K562 (cell line): ENCODE results near the gene LSP1. TPM values are rescaled to one million over a fixed set of nuclear protein-coding genes. Genes with fewer than 3 reads are reported as not detected.

ENCODE experiments used
- ATAC-seq: fragments of 200-7000 bp; cut with Tn5 transposase; 3 replicates; pipeline ENCODE4 v1.9.1; 2020; ENCODE audit warnings: moderate library complexity
- BruUV-seq: library from RNA; stranded (reverse); fragments of 400-500 nt; replicated peaks from 2 replicates; lab custom pipeline; 2021; lab: Mats Ljungman, UMichigan
- CTCF ChIA-PET: fragments of 300-600 bp; formaldehyde crosslinking; extraction: SDS; loops from one replicate; lab custom pipeline; 2021; ENCODE audit warnings: low intra/inter-chr PET ratio; lab: Yijun Ruan, JAX
- POLR2A ChIA-PET: fragments of 300-600, 350-650 bp; sonication (Branson Sonifier 250); formaldehyde crosslinking; extraction: SDS; loops from one replicate; lab custom pipeline; 2021; ENCODE audit warnings: antibody characterized with exemption, inconsistent platforms; lab: Yijun Ruan, JAX
- DNase-seq, 4 experiments: peaks; one replicate each; pipeline versions ENCODE4 v3.0.0 to v3.0.0-alpha.2; 2011 to 2018; ENCODE audit warnings: low spot score in 3 of 4, mixed read lengths in 3 of 4; ENCODE audit errors: extremely low read depth in 1 of 4
- FAIRE-seq: peaks from 2 replicates; lab custom pipeline; 2011; peaks lifted over from hg19 to GRCh38; lab: Jason Lieb, UNC
- H2AFZ ChIP-seq: 2 replicates; pipeline ENCODE4 v1.6.0; 2011; ENCODE audit warnings: low read depth, low read length, control low read depth, inconsistent platforms
- H3K27ac ChIP-seq: fragments of 200-600 bp; 3 replicates; pipeline ENCODE4 v1.8.0; 2011; ENCODE audit warnings: low read depth, mild to moderate bottlenecking, control low read depth, inconsistent platforms, low read length, moderate library complexity, mixed read lengths; ENCODE audit errors: extremely low read depth
- H3K27me3 ChIP-seq, 2 experiments: fragments of 300-600 bp in 1 of 2; 2 replicates in 1 of 2; 3 replicates in 1 of 2; pipeline versions ENCODE4 v1.6.0 to v1.8.0; 2011; ENCODE audit warnings: inconsistent platforms in 2 of 2, low read length in 2 of 2, mild to moderate bottlenecking in 1 of 2, mixed read lengths in 1 of 2, moderate library complexity in 1 of 2; ENCODE audit not compliant: control insufficient read depth in 2 of 2, insufficient read depth in 2 of 2
- H3K36me3 ChIP-seq: fragments of 300-600 bp; 3 replicates; pipeline ENCODE4 v1.8.0; 2011; ENCODE audit warnings: mild to moderate bottlenecking, low read length, inconsistent platforms; ENCODE audit not compliant: control insufficient read depth, insufficient read depth
- H3K4me1 ChIP-seq, 2 experiments: fragments of 200-600 bp in 1 of 2; replicated peaks in 1 of 2; 2 replicates in 1 of 2; 3 replicates in 1 of 2; pipeline versions ENCODE4 v1.5.1 to v1.8.0; 2011; ENCODE audit warnings: inconsistent platforms in 2 of 2, low read length in 2 of 2, mild to moderate bottlenecking in 1 of 2, mixed read lengths in 1 of 2, moderate library complexity in 1 of 2; ENCODE audit not compliant: control insufficient read depth in 2 of 2, insufficient read depth in 2 of 2
- H3K4me2 ChIP-seq: 2 replicates; pipeline ENCODE4 v1.6.1; 2011; ENCODE audit warnings: low read length, control low read depth, inconsistent platforms, mixed read lengths; ENCODE audit not compliant: insufficient read depth
- H3K4me3 ChIP-seq: fragments of 200-600 bp; sonication (generic), shearing (Covaris generic); 2 replicates; pipeline ENCODE4 v1.5.1; 2016; ENCODE audit warnings: control low read depth, inconsistent platforms
- H3K79me2 ChIP-seq: fragments of 200-600 bp; 3 replicates; pipeline ENCODE4 v1.8.0; 2011; ENCODE audit warnings: low read length, inconsistent platforms; ENCODE audit not compliant: control insufficient read depth, insufficient read depth
- H3K9ac ChIP-seq, 2 experiments: 2 replicates each; pipeline versions ENCODE4 v1.6.0 to v1.6.1; 2011; ENCODE audit warnings: low read depth in 2 of 2, low read length in 2 of 2, control low read depth in 1 of 2, inconsistent platforms in 1 of 2, mild to moderate bottlenecking in 1 of 2, mixed read lengths in 1 of 2; ENCODE audit not compliant: insufficient read depth in 1 of 2
- H3K9me1 ChIP-seq: one replicate; pipeline ENCODE4 v1.6.0; 2011; ENCODE audit warnings: inconsistent platforms, mild to moderate bottlenecking, low read length, moderate library complexity; ENCODE audit not compliant: control insufficient read depth, insufficient read depth
- H3K9me3 ChIP-seq: replicated peaks from 2 replicates; pipeline ENCODE4 v1.5.1; 2011; ENCODE audit warnings: low read depth, low read length, inconsistent platforms; ENCODE audit not compliant: control insufficient read depth, insufficient read depth
- H4K20me1 ChIP-seq: replicated peaks from 2 replicates; pipeline ENCODE4 v1.6.1; 2011; ENCODE audit warnings: low read length, inconsistent platforms, mixed read lengths; ENCODE audit not compliant: control insufficient read depth, insufficient read depth
- GTF2B ChIP-seq: IDR thresholded peaks from 2 replicates; pipeline ENCODE4 v1.6.1; 2011; ENCODE audit not compliant: insufficient read length; ENCODE audit errors: extremely low read depth
- HDAC1 ChIP-seq, 2 experiments: fragments of 450-650 bp; IDR thresholded peaks; 2 replicates each; pipeline ENCODE4 v1.6.1; 2016 to 2017; ENCODE audit warnings: inconsistent platforms in 1 of 2, mild to moderate bottlenecking in 1 of 2, moderate library complexity in 1 of 2
- HES1 ChIP-seq: fragments of 450-650 bp; IDR thresholded peaks from 2 replicates; pipeline ENCODE4 v1.6.1; 2016; ENCODE audit warnings: low read depth, mild to moderate bottlenecking, moderate library complexity
- PRPF4 ChIP-seq: fragments of 200-400 bp; formaldehyde crosslinking; IDR thresholded peaks from one replicate; pipeline ENCODE4 v1.6.1; 2017; ENCODE audit warnings: low read length, low read depth, mild to moderate bottlenecking; ENCODE audit not compliant: insufficient read depth, poor library complexity, severe bottlenecking
- SLC30A9 ChIP-seq: fragments of 250-450 bp; sonication (Bioruptor Pico); IDR thresholded peaks from 2 replicates; pipeline ENCODE4 v1.8.0; 2022; ENCODE audit warnings: mild to moderate bottlenecking, moderate library complexity
- TBP ChIP-seq: optimal IDR thresholded peaks from 2 replicates; pipeline ENCODE3; 2011; ENCODE audit warnings: low read depth, low read length, improper control_type of control experiment
- TOE1 ChIP-seq, 2 experiments: fragments of 450-650 bp in 1 of 2; sonication (generic) in 1 of 2; formaldehyde crosslinking in 1 of 2; IDR thresholded peaks; 2 replicates each; pipeline versions ENCODE4 v1.7.1 to v1.8.0; 2016 to 2022; ENCODE audit warnings: borderline replicate concordance in 2 of 2, mild to moderate bottlenecking in 2 of 2, antibody characterized with exemption in 1 of 2, inconsistent platforms in 1 of 2, low read depth in 1 of 2, missing genetic modification reagents in 1 of 2, moderate library complexity in 1 of 2
- ZBTB7A ChIP-seq: IDR thresholded peaks from 2 replicates; pipeline ENCODE4 v1.6.1; 2011; ENCODE audit warnings: low read depth, mild to moderate bottlenecking, low read length, moderate library complexity, borderline replicate concordance; ENCODE audit not compliant: control insufficient read depth
- ZNF324 ChIP-seq: fragments of 250-450 bp; sonication (Bioruptor Pico); IDR thresholded peaks from 2 replicates; pipeline ENCODE4 v1.4.0; 2020; ENCODE audit warnings: mild to moderate bottlenecking
- ZNF436 ChIP-seq: fragments of 250-450, 450-650 bp; sonication (Bioruptor Pico); formaldehyde crosslinking; IDR thresholded peaks from 2 replicates; pipeline ENCODE4 v1.7.0; 2020; ENCODE audit warnings: mild to moderate bottlenecking
- ZNF76 ChIP-seq: fragments of 250-450 bp; sonication (Bioruptor Pico); IDR thresholded peaks from 2 replicates; pipeline ENCODE4 v1.4.0; 2020; ENCODE audit warnings: mild to moderate bottlenecking, moderate library complexity, borderline replicate concordance
- WGBS: fragments of 100-300 bp; shearing (Covaris generic); methylation state at CpG from one replicate; pipeline ENCODE4 v1.1.6; 2016; ENCODE audit warnings: low coverage, mixed read lengths; ENCODE audit not compliant: insufficient coverage; ENCODE audit errors: missing lambda C conversion rate; 5-methylcytosine and 5-hydroxymethylcytosine counted together
- in situ Hi-C: fragments of 300-500 bp; cut with MboI; formaldehyde crosslinking; loops from 4 replicates; pipeline ENCODE4 v1.15.0; 2018; ENCODE audit warnings: inconsistent platforms, mixed read lengths
- intact Hi-C: fragments of 100-400 bp; cut with micrococcal nuclease; formaldehyde crosslinking; loops from 2 replicates; pipeline ENCODE4 v1.14.2; 2022
- polyA plus RNA-seq, 8 experiments: library from polyadenylated mRNA; depleted of rRNA in 4 of 8; stranded (reverse) in 5 of 8; unstranded in 3 of 8; fragments of >200 nt; fragmentation: Nextera tagmentation in 2 of 8; fragmentation: Illumina TruSeq in 1 of 8; extraction: Ambion mirVana in 2 of 8; extraction: Trizol in 1 of 8; gene quantifications; 2 replicates each; pipeline versions ENCODE4 v1.2.1 to v1.2.3, GENCODE V29; 2011 to 2014; ENCODE audit warnings: inconsistent platforms in 1 of 8, missing spikeins in 1 of 8
- total RNA-seq, 7 experiments: library from RNA; depleted of rRNA in 6 of 7; stranded (reverse); fragments of >200 nt in 6 of 7; fragmentation: Illumina TruSeq in 2 of 7; extraction: Trizol in 2 of 7; gene quantifications; 2 replicates each; pipeline versions ENCODE4 v1.2.1 to v1.2.3, GENCODE V29; 2011 to 2021; ENCODE audit warnings: low replicate concordance in 1 of 7

LSP1 gene
- total and polyA plus RNA-seq, 9 of the 15 experiments (the other 6 are each of a cell fraction or from before 2014, with no cell fraction given) = 0.08 to 2.9 (median 0.65) TPM; not detected in 2

- Histone ChIP-seq H4K20me1 (peaks cover 9% of the 10 kb centered on the region; the same call in 1 of the 2 replicates), H3K36me3 (no peaks in the 10 kb centered on the region), H3K4me3 (no peak overlapping the region), H3K4me2 (no peak overlapping the region), H3K9me3 (no peaks in the 10 kb centered on the region), H3K9ac (no peak overlapping the region), H3K79me2 (no peaks in the 10 kb centered on the region), H3K4me1 (peaks cover 0 to 35% of the 10 kb centered on the region in 2 experiments; a peak in 1 of 5 replicates), H3K9me1 (no peaks in the 10 kb centered on the region), H2AFZ (no peak overlapping the region), H3K27me3 (peaks cover 15 to 59% of the 10 kb centered on the region in 2 experiments; a peak in 4 of 5 replicates), H3K27ac (no peak overlapping the region)
- FAIRE-seq = no peak
- no peak for DNase-seq
- no TSS peak for BruUV-seq
- in situ Hi-C loops (no loop called here), intact Hi-C loops (no loop called here)
- ChIA-PET CTCF (no interaction called here), POLR2A (interaction anchor here (0.6 to 1.0 kb wide), 2 partner anchors 12 to 15 kb away, joined by 3 to 4 read pairs; no protein-coding TSS in a partner anchor)
- WGBS = 3% methylated on average over 16 of the region's 25 CpGs
- no peak for ATAC-seq
- TF ChIP-seq TBP = no peak
- TF ChIP-seq GTF2B = no peak
- no peak for TF ChIP-seq PRPF4
- no peak for TF ChIP-seq ZNF436 (CRISPR knock-in tag)
- TF ChIP-seq HDAC1 (IDR thresholded peaks at IDR 0.05) = no peak
- no peak for TF ChIP-seq TOE1 (IDR thresholded peaks at IDR 0.05; ENCODE audit: borderline replicate concordance)
- TF ChIP-seq TOE1 (CRISPR knock-in tag; IDR thresholded peaks at IDR 0.05; ENCODE audit: borderline replicate concordance, low read depth) = no peak
- no peak for TF ChIP-seq ZNF324 (CRISPR knock-in tag)
- no peak for TF ChIP-seq ZNF76 (CRISPR knock-in tag)
- no peak for TF ChIP-seq HES1
- TF ChIP-seq SLC30A9 (CRISPR knock-in tag) = no peak
- no peak for TF ChIP-seq ZBTB7A
Observed at GRCh38 chr11:1920128-1920908, 67.4 kb downstream of the LSP1 start.
